Spleen (tissue), 7 donors: Measurements from ENCODE around the gene BMP2K.

Experiments
- POLR2AphosphoS5 ChIP-seq, 3 donors: sonication (generic); formaldehyde crosslinking; IDR thresholded peaks; one replicate each; pipeline ENCODE4 v1.5.1; 2017; ENCODE audit warnings: antibody characterized with exemption in 3 of 3
- TF ChIP-seq, protein P1 (sequence below), 11 experiments: fragments of 200-600 bp in 7 of 11; fragments of 450-650 bp in 4 of 11; sonication (generic) in 4 of 11; IDR thresholded peaks in 8 of 11; conservative IDR thresholded peaks in 3 of 11; 1 replicate in 7 of 11; 2 replicates in 4 of 11; pipeline versions ENCODE4 v1.4.0 to v1.8.0; 2016 to 2021; ENCODE audit warnings: antibody characterized with exemption in 11 of 11, inconsistent platforms in 4 of 11, mild to moderate bottlenecking in 1 of 11
- donor health status: DM: no; HTN: no; CAD: no; lungs with moderate emphysema.
- donor health status: DM: no; HTN: no; CAD: no.
- donor health status: DM: no; HTN: no; CAD: no.

DNA sequence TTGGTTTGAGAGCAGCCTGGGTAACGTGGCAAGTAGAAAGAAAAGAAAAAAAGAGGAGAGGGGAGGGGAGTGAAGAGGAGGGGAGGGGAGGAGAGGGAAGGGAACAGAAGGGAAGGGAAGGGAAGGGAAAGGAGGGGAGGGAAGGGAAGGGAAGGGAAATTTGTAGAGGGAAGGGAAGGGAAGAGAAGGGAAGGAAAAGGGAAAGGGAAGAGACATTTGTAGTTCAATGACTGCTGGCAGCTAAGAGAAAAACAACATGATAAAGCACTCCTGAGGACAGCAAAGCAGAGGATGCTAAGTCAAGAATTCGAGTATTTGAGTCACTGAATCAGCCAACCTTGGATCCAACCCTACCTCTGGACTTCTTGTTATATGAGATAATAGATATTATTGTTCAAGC, 38.2 kb upstream of the BMP2K start:
- TF ChIP-seq, protein P1, sequence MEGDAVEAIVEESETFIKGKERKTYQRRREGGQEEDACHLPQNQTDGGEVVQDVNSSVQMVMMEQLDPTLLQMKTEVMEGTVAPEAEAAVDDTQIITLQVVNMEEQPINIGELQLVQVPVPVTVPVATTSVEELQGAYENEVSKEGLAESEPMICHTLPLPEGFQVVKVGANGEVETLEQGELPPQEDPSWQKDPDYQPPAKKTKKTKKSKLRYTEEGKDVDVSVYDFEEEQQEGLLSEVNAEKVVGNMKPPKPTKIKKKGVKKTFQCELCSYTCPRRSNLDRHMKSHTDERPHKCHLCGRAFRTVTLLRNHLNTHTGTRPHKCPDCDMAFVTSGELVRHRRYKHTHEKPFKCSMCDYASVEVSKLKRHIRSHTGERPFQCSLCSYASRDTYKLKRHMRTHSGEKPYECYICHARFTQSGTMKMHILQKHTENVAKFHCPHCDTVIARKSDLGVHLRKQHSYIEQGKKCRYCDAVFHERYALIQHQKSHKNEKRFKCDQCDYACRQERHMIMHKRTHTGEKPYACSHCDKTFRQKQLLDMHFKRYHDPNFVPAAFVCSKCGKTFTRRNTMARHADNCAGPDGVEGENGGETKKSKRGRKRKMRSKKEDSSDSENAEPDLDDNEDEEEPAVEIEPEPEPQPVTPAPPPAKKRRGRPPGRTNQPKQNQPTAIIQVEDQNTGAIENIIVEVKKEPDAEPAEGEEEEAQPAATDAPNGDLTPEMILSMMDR (IDR thresholded peaks at IDR 0.05 in 8 of 11, conservative IDR thresholded peaks at IDR 0.05 in 3 of 11): no peak
- TF ChIP-seq POLR2AphosphoS5 (IDR thresholded peaks at IDR 0.05): no peak
